GM19023 (cell line): ENCODE data around the gene CA5A.

ENCODE experiments used
- ATAC-seq: cut with Tn5 transposase; IDR thresholded peaks from one replicate; pipeline ENCODE4 v1.9.1; 2021; ENCODE audit warnings: mild to moderate bottlenecking, moderate library complexity; ENCODE audit not compliant: unreplicated experiment

The CA5A gene

DNA sequence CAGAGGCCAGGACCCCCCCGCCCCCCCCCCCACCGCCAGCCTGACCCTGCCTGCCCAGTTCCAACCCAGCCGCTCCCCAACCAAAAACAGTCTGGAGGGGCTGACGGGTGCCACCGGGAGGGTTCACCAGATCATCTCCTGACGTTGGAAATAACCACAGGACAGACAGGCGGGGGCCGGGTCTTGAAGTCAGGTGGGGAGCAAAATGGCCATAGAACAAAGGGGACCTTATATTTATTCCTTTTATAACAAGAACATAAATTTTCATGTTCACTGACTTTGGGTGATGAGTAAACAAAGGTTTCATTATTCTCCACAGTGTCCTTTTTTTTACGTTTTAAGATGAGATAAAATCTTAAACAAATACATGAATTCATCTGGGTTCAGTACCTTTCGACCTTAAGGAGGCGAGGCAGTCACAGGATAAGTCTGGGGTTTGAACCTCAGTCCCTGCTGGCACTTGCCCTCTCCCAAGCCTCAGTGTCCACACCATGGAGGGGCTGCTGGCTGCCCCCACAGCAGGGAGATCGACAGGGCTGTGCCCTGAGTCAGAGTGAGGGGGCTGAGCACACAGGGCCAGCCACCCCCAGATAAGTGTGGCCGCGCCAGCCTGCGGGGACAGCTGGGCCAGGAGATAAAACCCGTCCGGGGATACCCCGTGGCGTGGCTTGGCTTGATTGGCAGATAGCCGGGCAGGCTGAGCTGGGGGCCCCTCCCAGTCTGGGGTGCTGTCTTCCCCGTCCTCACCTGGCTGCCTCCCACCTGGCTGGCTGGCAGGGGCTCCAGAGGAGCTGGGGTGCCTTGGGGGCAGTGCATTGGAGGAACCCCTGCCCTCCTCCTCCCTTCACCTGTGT, 82.0 kb downstream of the CA5A start:
- ATAC-seq, result no peak

DNA sequence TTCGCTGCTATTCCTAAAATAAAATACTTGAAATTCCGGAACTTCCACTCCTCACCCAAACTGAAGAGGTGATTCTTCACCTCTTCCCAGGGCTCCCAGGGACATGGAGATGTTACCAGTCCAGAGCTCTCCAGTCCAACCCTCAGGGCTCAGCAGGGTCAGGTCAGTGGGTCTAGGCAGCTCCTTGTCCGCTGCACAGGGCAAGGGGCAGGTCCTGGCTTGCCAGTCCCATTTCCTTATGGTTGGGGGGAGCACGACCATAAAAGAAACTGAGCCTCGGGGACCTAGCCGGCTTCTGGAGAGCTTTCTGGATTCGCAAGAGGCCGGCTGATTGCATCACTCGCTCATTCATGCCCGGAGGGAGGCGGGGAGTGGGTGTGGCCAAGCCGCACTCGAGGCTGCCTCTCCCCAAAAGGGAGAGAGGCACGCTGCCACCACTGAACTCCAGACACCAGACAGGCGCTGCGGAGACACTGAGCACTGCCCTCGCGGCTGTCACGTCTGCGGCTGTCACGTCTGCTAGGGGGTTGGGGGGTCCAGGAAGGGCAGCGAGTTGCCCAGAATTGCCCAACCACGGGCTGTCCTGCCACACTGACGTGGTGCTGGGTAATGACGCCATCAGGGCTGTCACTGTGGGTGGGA, 82.8 kb downstream of the CA5A start:
- ATAC-seq, result no peak

DNA sequence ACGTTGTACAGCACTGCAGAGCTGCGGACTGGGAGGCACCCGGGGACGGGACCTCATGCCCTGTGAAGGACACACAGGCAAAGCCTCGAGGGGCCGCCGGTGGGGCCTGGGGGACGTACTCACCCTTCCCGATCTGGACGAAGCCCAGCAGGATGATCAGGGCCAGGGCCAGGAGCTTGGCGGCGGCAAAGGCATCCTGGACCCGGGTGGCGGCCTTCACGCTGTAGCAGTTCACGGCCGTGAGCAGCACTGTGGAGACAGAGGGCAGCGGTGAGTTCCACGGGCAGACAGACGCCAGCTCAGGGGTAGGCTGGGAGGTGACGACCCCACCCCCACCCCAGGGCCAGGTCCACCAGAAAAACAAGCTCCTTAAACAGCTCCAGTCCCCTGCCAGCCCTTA, 84.7 kb downstream of the CA5A start:
- ATAC-seq, result no peak

DNA sequence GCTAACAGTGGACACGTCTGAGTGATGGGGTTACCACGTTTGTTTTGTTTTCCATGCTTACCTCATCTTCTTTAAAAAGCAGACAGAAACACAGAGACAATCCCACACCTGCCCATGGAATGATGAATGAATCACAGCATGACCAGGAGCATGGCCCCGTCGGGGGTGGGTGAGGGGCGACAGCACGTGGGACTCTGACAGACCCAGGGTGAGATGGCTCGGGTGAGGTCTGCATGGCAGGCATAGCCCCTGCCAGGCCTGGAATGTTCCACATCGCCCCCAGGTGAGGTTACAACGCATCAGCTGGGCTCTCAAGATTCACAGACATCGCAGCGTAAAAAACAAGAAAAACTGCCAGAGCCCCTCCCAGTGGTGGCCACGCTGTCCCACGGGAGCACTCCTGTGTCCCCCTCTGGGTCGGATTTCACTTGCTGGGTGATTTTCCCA, 85.2 kb downstream of the CA5A start:
- no peak for ATAC-seq

DNA sequence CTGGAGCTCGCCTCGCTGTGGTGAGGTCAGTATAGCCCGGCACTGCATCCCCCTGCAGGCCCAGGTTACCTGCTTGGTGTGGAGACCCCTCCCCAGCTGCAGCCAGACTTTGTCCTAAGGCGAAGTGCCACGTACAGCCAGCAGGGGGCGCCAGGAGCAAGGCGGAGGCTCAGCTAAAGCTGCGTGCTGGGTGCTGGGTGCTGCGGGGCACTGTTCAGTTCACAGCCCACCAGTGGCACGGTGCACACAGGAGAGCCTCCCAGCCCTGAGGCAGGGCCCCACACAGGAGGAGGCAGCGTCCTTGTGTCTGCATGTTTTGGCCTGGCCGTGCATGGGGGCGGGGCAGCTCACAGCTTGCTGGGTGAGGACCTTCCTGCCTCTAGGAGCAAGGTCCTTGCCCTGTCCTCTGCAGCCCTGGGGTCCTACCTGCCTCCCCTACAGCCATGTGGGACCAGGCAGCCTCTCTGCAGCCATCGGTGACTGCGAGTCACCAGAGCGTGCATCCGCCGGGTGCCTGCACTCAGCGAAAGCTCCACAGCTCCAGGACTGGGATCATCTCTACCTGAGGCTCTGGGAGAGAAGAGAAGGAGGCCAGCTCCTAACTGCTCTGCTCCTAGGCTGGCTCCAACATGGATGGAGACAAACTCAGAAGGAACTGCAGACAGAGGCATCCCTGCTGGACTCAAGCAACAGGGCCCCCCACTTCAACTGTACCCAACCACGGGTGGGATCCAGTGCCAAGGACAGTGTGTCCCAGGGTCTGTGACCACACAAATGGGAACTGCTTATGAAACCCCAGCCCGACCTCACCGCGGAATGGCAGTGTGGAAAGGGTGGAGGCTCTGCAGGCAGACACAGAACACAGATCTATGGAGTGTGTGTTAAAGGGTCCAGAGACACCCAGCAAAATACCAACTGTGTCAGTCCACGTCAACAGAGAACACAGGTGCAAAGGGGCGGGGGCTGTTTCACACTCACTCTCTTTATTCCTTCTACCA, 86.0 kb downstream of the CA5A start:
- no peak for ATAC-seq

DNA sequence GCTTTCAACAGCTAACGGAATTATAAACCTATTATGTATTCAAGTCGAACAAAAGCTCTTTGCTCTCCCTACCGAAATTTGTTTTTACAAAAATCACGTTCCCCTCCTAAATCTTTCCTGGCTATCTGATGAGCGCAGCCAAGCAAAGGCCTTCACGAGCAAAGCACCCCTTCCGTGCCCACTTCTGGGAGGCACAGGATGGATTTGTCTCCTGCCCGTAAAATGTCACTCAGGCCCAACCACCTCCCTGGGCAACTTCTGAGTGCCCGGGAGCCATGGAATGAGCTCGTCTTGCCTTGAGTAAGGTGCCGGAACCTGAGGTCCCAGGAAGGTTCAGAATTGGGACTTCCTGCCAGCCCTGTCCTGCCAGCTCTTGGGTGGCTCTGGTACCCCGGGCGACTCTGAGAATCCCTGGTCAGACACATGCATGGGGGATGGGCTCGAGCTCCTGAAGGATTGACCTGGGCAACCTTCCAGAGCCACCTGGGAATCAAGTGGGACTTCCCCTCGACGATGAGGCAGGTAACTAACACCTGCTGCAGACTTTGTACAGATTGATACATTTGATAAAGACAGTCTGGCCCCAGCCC, 86.8 kb downstream of the CA5A start:
- no peak for ATAC-seq

DNA sequence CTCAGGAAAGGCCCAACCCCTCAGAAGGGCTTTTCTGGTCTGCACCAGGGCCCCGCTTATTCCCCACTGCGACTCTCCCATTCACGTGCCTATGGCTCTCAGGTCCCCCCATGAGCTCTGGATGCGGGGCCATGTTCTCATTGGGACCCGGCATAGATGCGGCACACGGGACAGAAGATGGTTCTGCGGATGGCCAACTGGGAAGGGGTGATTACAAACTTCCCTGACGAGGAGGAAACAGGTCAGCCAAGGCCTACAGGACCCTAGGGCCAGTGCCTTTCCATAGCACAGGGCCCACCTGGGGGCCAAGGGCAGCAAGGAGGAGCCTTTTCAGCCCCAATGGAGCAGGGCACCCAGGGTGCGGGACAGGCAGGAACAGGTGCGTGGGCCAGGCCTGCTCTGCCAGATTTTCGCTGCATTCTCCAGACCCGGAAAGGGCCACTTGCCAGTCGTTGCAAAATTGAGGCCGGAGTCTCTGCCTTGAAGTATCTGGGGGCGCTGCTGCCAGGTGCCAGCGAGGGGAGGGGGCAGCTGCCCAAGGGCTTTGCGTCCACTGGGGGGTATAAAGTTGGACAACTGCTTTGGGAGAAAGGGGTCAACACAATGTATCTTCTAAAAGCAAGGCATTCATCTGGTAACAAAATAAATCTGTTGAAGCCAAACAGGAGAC, 87.5 kb downstream of the CA5A start:
- ATAC-seq, result no peak

DNA sequence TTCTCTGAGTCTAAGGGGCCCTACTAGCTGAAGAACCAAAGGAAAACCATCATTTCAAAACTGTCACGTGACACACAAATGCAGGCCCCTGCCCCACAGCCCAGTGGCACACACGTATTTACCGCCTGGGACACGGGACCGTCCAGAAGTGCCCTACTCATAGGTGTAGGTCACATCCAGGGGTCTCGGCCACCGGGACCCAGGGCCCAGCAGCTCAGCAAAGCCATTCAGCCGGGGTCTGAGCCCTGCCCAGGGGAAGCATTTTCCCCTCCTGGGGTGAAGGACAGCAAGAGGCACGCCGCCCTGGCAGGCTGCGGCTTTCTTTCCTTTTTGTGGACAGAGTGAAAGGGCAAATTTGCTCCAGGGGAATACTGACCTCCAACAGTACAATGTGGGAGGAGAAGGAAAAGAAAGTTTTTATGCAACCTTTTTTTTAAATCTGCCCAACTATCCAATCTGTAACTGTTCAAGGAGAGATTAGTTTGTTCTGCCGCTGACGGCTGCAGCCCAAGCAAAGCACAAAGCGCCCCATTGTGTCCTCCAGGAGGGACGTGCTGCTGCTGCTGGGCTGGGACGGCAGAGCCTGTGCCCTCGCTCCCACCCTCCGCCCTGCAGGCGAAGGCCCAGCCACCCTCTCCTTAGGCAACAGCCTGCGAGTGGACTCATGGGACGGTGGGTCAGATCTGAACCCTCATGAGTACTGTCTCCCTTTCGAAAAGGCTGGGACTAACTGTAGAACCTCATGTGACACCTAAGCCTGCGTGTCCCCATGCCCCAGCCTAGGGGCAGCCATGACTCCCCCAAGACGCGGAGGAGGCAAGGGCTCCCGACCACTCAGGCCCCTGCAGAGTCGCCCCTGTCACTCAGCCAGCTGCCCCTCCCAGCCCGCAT, 88.3 kb downstream of the CA5A start:
- no peak for ATAC-seq

DNA sequence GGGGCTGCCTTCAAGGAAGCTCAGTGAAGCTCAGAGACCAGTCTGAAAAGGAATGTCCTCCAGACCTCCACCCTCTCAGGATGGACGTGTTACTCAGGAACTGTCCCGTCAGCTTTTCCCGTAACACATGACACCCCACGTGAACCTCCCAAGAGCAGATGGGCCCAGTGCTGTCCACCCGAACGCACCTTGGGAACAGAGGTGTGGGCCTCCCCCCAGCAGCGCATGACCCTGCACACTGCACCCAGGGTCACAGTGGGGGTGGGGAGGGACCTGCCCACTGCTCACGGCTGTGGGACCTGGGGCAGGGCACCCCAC, 88.9 kb downstream of the CA5A start:
- no peak for ATAC-seq

DNA sequence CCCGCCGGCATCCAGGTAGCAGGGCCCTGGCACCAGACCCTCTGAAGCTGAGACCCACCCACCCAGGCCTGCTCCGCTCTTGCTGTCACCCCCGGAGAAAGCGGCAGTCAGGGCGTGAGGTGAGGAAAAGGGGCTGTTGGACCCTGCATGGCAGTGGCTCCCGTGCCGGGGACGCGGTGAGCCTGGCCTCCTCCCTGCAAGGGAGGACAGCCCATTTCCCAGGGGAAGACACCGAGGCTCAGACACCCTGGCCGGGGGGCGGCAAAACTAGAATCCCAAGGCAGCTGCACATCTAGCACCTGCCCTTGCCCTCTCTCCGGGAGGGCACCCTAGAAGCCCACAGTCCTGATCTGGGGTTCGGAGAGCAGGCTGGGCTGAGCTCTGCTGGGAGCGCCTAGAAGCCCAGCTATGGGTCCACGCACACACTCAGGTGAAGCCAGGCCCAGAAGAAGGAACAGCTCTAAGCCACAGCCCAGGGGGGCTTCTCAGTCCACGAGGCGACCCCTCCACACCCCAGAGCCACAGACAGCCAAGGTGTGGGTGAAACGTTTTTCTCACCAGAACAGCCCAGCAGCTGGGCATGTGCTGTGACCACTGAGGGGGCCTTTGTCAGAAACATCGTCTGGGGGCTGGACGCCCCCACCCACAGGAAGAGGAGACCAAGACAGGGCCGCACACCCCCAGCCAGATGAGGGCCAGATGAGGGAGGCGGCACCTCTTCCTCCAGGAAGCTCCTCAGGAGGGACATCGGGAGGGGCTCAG, 89.4 kb downstream of the CA5A start:
- ATAC-seq, result no peak

DNA sequence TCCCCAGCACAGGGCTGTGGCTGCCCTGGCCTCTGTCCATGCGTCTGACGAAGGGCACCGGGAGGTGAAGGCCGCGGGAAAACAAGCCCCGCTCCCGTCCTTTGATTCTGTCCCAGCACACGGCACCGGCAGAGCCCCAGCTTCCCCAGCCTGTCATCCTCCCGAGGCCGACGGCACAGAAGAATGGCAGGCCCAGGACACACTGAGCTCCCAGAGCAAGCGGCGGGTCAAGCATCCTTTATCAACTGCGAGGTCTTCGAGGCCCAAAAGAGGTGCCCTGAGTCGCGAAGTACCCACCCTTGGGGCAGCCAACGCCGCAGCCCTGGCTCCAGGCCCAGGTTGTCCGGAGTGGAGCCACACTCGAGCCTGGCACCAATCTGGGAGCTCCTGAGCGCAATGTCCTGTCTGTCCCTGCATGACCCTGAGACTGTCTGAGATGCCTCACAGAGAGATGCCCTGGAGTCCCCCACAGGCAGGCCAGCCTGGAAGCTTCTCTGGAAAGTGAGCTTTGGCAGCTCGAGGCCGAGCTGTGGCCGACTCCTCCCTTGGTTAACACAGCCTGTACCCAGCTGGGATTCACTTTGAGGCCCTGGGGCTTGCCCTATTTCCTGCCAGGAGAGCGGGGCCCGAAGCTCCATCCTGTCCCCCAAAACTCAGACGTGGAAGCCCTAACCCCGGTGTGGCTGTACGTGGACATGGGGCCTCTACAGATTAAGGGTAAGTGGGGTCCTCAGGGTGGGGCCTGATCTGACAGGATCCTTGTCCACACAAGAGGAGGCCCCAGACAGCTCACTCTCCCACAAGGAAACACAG, 90.3 kb downstream of the CA5A start:
- no peak for ATAC-seq

DNA sequence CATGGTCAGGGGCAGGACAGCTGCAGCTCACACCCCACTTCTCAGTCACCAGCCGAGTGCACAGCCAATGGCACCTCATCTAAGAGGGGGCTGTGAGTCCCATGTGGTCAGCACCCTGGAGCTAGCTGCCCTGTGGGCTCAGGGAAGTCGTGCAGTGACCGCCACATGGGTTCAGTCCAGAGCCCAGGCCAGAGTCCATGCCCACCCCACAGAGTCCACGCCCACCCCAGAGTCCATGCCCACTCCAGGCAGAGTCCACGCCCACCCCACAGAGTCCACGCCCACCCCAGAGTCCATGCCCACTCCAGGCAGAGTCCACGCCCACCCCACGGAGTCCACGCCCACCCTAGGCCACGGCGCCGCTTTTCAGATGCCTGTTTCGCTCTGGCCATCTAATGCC, 91.1 kb downstream of the CA5A start:
- no peak for ATAC-seq

DNA sequence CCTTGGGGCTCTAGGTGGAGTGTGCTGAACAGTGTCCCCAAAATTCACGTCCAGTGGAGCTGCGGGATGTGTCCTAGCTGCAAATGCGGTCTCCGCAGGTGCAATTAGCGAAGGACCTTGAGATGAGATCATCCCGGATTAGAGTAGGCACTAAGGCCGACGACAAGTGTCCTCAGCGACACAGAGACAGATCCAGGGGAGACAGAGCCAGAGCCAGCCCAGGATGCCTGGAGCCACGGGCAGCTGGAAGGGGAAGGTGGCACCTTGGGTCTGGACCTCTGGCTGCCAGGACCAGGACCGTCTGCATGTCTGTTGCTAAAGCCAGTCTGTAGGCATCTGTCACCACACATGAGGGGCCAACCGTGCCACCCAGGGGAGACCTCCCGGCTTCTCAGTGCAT, 91.5 kb downstream of the CA5A start:
- ATAC-seq, result no peak

DNA sequence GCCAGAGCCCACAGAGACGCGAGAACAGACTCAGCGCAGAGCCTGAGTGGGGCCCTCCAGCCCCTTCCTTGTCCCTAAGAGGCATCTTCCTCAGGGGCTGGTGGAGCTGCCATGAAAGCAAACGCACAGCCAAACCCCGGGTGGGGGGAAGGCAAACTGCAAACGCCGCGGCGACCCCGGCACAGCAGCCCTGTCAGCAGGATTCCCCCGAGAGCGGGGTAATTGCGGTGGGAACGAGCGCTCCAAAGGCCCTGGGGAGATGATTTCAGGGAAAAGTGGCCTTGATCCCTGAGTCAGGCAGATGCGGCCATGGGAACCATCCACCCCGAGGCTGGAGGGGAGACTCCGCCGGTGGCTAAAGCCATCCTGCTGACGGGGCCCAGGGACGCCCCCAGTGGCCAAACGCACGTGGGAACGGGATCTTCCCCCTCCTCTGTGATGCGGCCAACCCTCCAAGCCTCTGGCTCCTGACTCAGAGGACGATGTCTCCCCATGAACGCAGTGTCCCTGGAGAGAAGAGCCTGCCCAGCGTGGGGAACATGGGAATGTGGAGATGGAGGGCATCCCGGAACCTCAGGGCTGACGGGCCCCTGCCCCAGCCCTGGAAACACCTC, 92.1 kb downstream of the CA5A start:
- ATAC-seq, result no peak

DNA sequence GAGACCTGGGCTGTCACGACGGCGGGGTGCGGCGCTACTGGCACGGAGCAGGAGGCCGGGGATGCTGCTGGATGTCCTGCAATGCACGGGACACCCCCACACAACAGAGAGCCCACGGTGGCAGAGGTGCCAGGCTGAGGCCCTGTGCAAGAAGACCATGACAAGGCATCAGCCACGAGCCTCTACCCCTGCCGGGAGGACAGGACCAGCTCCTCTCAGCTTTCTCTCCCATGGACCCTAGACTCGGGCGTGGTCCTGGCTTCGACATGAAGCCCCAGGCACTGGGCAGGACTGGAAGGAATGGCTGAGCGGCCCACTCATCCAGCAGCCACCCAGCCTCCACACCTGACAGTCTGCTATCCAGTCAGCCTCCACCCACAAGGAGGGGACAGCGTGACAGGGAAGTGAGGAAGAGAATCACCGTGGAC, 92.6 kb downstream of the CA5A start:
- no peak for ATAC-seq

DNA sequence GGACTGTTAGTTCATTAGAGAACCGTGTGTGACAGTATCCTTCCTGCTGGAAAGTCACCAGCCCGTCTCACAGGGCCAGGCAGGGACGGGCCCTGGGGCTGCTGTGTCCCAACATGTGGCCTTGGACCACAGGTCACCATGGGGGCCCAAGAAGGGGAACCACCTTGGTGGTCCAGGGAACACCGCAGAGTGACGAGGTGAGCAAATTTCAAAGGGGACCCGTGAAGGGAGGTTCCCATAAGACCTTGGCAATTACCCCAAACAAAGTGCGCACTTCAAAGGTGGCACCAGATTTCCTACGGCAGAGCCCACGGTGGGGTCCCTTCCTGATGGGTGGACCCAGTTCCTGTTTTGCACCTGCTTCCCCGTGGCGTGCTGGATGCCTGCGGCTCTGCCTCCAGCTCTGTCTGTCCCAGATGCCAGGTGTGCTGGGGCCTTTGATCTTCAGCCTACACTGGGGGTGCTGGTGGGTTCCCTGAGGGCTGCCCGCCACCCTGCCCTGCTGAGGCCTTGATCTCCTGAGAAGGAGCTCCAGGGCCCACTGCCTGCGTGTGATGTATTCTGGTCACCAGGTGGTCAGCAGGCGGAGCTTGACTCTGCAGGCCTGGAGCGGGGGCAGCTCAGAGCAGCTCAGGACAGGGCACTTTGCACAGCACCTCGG, 94.0 kb downstream of the CA5A start:
- ATAC-seq, result no peak
